AG10803 (cell line): ENCODE measurements around the gene CEP164.

Experiments
- DNase-seq: peaks from one replicate; pipeline ENCODE4 v3.0.0; 2010; ENCODE audit warnings: low read depth
- H3K4me3 ChIP-seq: 2 replicates; pipeline ENCODE4 v1.5.1; 2011; ENCODE audit warnings: mild to moderate bottlenecking, low read length, control low read depth
- TF ChIP-seq, protein P1 (sequence below): conservative IDR thresholded peaks from 2 replicates; pipeline ENCODE4 v1.5.1; 2011; ENCODE audit warnings: mild to moderate bottlenecking, low read length, control low read depth, inconsistent platforms

CEP164 gene

GRCh38 chr11:117327567-117328374 is at the start of gene CEP164:
CEP164 (plus strand) TSS chr11:117327854; CDS start chr11:117338587, 10,733 bp downstream.
- H3K4me3 ChIP-seq, result peak within 1 kb of the TSS; percentile 83
- TF ChIP-seq, protein P1, sequence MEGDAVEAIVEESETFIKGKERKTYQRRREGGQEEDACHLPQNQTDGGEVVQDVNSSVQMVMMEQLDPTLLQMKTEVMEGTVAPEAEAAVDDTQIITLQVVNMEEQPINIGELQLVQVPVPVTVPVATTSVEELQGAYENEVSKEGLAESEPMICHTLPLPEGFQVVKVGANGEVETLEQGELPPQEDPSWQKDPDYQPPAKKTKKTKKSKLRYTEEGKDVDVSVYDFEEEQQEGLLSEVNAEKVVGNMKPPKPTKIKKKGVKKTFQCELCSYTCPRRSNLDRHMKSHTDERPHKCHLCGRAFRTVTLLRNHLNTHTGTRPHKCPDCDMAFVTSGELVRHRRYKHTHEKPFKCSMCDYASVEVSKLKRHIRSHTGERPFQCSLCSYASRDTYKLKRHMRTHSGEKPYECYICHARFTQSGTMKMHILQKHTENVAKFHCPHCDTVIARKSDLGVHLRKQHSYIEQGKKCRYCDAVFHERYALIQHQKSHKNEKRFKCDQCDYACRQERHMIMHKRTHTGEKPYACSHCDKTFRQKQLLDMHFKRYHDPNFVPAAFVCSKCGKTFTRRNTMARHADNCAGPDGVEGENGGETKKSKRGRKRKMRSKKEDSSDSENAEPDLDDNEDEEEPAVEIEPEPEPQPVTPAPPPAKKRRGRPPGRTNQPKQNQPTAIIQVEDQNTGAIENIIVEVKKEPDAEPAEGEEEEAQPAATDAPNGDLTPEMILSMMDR, result no peak
- peak; percentile 98 for DNase-seq

DNA sequence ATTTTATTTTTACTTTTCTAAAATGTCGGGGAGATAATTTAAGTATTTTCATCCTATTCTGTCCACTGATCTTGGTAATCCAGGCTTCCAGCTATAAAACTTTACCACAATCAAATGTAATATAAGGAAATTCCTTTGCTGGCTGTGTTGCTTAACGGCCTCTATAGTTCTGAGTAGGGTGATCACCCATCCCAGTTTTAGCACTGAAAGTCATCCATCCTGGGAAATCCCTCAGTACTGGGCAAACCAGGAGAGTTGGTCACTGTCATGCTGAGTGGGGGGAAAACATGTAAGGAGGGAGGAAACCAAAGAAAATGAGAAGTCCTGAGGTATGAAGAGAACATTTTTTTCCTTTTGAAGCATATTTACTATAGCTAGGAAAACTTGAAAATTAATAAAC is 49.3 kb upstream of the CEP164 start:
- DNase-seq, result peak; percentile 9
- no peak overlapping the region for H3K4me3 ChIP-seq
- TF ChIP-seq, protein P1, result no peak

- TF ChIP-seq, protein P1, result no peak
- DNase-seq, result no peak
- H3K4me3 ChIP-seq, result no peak overlapping the region
These were observed 47.8 kb upstream of the CEP164 start for GRCh38 chr11:117279711-117280376.

- peak; percentile 97 for DNase-seq
- no peak overlapping the region for H3K4me3 ChIP-seq
- TF ChIP-seq, protein P1, result no peak
These were observed 46.5 kb upstream of the CEP164 start for GRCh38 chr11:117281159-117281558.

- TF ChIP-seq, protein P1, result no peak
These were observed 45.8 kb upstream of the CEP164 start for GRCh38 chr11:117281869-117282268.

GRCh38 chr11:117282956-117283355 is 44.7 kb upstream of the CEP164 start:
- TF ChIP-seq, protein P1, result no peak
- no peak for DNase-seq
- no peak overlapping the region for H3K4me3 ChIP-seq

More at GRCh38 chr11:117281869-117282268, 45.8 kb upstream of the CEP164 start:
- H3K4me3 ChIP-seq, result no peak overlapping the region
- no peak for DNase-seq
